ENCODE measurements around the gene DGLUCY. TPM values are rescaled to one million over a fixed set of nuclear protein-coding genes. Genes with fewer than 3 reads are reported as not detected.

The DGLUCY gene
- total RNA-seq, 1 donor from 2014 or later, result 20.0 TPM

GRCh38 chr14:91128699-91129098, 14.8 kb downstream of the DGLUCY start:
- H3K79me2 ChIP-seq (ENCODE audit: insufficient read depth, low read length), result no peaks in the 10 kb centered on the region
- H3K36me3 ChIP-seq (ENCODE audit: insufficient read depth, low read length), result no peaks in the 10 kb centered on the region
- Mint-ChIP-seq H3K9me3 (ENCODE audit: unreplicated experiment) (no peaks in the 10 kb centered on the region), H3K27ac (ENCODE audit: unreplicated experiment) (no peak overlapping the region), H3K4me3 (ENCODE audit: unreplicated experiment) (no peak overlapping the region), H3K27me3 (ENCODE audit: low read depth, unreplicated experiment) (no peaks in the 10 kb centered on the region), H3K4me1 (ENCODE audit: low read depth, unreplicated experiment) (peaks cover 1% of the 10 kb centered on the region), H3K36me3 (ENCODE audit: low read depth, unreplicated experiment) (peaks cover 26% of the 10 kb centered on the region)
- H3K27ac ChIP-seq (ENCODE audit: low read depth, low read length), result no peak overlapping the region
- FAIRE-seq, result no peak
- H3K4me3 ChIP-seq (ENCODE audit: insufficient read depth, low read depth, low read length), result no peak overlapping the region
- no peaks in the 10 kb centered on the region for H4K20me1 ChIP-seq (ENCODE audit: insufficient read depth, low read length)
- H3K27me3 ChIP-seq (ENCODE audit: insufficient read depth, low read length), result no peaks in the 10 kb centered on the region
- peaks cover 6% of the 10 kb centered on the region for H3K9me3 ChIP-seq (ENCODE audit: insufficient read depth, low read depth, low read length)
- DNase-seq (ENCODE audit: low read depth), result no peak
- TF ChIP-seq EZH2 (IDR thresholded peaks at IDR 0.05; ENCODE audit: insufficient read depth, low read length), result no peak
- no peak for TF ChIP-seq CTCF (IDR thresholded peaks at IDR 0.05; ENCODE audit: insufficient read depth, low read depth, low read length)
- H3K4me2 ChIP-seq (ENCODE audit: low read length), result no peak overlapping the region
- H3K9ac ChIP-seq (ENCODE audit: low read length), result no peak overlapping the region
- H2AFZ ChIP-seq (ENCODE audit: low read depth, low read length), result no peak overlapping the region
- no peaks in the 10 kb centered on the region for H3K4me1 ChIP-seq (ENCODE audit: insufficient read depth, low read length)

GRCh38 chr14:91129261-91129660, 15.4 kb downstream of the DGLUCY start:
- Histone ChIP-seq H3K4me2 (ENCODE audit: low read length) (no peak overlapping the region), H3K9ac (ENCODE audit: low read length) (no peak overlapping the region), H3K79me2 (ENCODE audit: insufficient read depth, low read length) (no peaks in the 10 kb centered on the region), H3K27me3 (ENCODE audit: insufficient read depth, low read length) (no peaks in the 10 kb centered on the region), H4K20me1 (ENCODE audit: insufficient read depth, low read length) (no peaks in the 10 kb centered on the region), H3K4me3 (ENCODE audit: insufficient read depth, low read depth, low read length) (no peak overlapping the region), H2AFZ (ENCODE audit: low read depth, low read length) (no peak overlapping the region), H3K9me3 (ENCODE audit: insufficient read depth, low read depth, low read length) (peaks cover 6% of the 10 kb centered on the region), H3K27ac (ENCODE audit: low read depth, low read length) (no peak overlapping the region), H3K4me1 (ENCODE audit: insufficient read depth, low read length) (no peaks in the 10 kb centered on the region), H3K36me3 (ENCODE audit: insufficient read depth, low read length) (no peaks in the 10 kb centered on the region)
- no peak overlapping the region for H3K4me3 Mint-ChIP-seq (ENCODE audit: unreplicated experiment)
- H3K36me3 Mint-ChIP-seq (ENCODE audit: low read depth, unreplicated experiment), result peaks cover 24% of the 10 kb centered on the region
- no peaks in the 10 kb centered on the region for H3K27me3 Mint-ChIP-seq (ENCODE audit: low read depth, unreplicated experiment)
- DNase-seq (ENCODE audit: low read depth), result no peak
- no peak for FAIRE-seq
- TF ChIP-seq EZH2 (IDR thresholded peaks at IDR 0.05; ENCODE audit: insufficient read depth, low read length) (no peak), CTCF (IDR thresholded peaks at IDR 0.05; ENCODE audit: insufficient read depth, low read depth, low read length) (no peak)
- H3K27ac Mint-ChIP-seq (ENCODE audit: unreplicated experiment), result no peak overlapping the region
- no peaks in the 10 kb centered on the region for H3K9me3 Mint-ChIP-seq (ENCODE audit: unreplicated experiment)
- H3K4me1 Mint-ChIP-seq (ENCODE audit: low read depth, unreplicated experiment), result peaks cover 1% of the 10 kb centered on the region

- H3K4me1 Mint-ChIP-seq (ENCODE audit: low read depth, unreplicated experiment), result peaks cover 1% of the 10 kb centered on the region
- H4K20me1 ChIP-seq (ENCODE audit: insufficient read depth, low read length), result no peaks in the 10 kb centered on the region
- DNase-seq (ENCODE audit: low read depth), result no peak
- no peak overlapping the region for H3K4me3 Mint-ChIP-seq (ENCODE audit: unreplicated experiment)
- H3K4me1 ChIP-seq (ENCODE audit: insufficient read depth, low read length), result no peaks in the 10 kb centered on the region
- no peak overlapping the region for H3K27ac ChIP-seq (ENCODE audit: low read depth, low read length)
- H3K36me3 ChIP-seq (ENCODE audit: insufficient read depth, low read length), result no peaks in the 10 kb centered on the region
- FAIRE-seq, result no peak
- H2AFZ ChIP-seq (ENCODE audit: low read depth, low read length), result no peak overlapping the region
- no peak overlapping the region for H3K27ac Mint-ChIP-seq (ENCODE audit: unreplicated experiment)
- no peaks in the 10 kb centered on the region for H3K9me3 ChIP-seq (ENCODE audit: insufficient read depth, low read depth, low read length)
- H3K9ac ChIP-seq (ENCODE audit: low read length), result no peak overlapping the region
- peaks cover 1% of the 10 kb centered on the region for H3K36me3 Mint-ChIP-seq (ENCODE audit: low read depth, unreplicated experiment)
- H3K27me3 ChIP-seq (ENCODE audit: insufficient read depth, low read length), result peaks cover 6% of the 10 kb centered on the region
- no peaks in the 10 kb centered on the region for H3K27me3 Mint-ChIP-seq (ENCODE audit: low read depth, unreplicated experiment)
- no peak overlapping the region for H3K4me2 ChIP-seq (ENCODE audit: low read length)
- H3K4me3 ChIP-seq (ENCODE audit: insufficient read depth, low read depth, low read length), result no peak overlapping the region
- no peaks in the 10 kb centered on the region for H3K9me3 Mint-ChIP-seq (ENCODE audit: unreplicated experiment)
- H3K79me2 ChIP-seq (ENCODE audit: insufficient read depth, low read length), result no peaks in the 10 kb centered on the region
- TF ChIP-seq EZH2 (IDR thresholded peaks at IDR 0.05; ENCODE audit: insufficient read depth, low read length) (no peak), CTCF (IDR thresholded peaks at IDR 0.05; ENCODE audit: insufficient read depth, low read depth, low read length) (no peak)
Measured at GRCh38 chr14:91135039-91135438, 21.2 kb downstream of the DGLUCY start.
